ENCODE data around the gene PRPF8.
"Not testable (repeated sequence)": the region's sequence is repeated elsewhere in the genome, so short reads cannot be mapped to it uniquely, and the experiment has no call there.

GRCh38 chr17:1688405-1688804 lies 3.7 kb upstream of the PRPF8 start:
- TF ChIP-seq CTCF, EP300, POLR2AphosphoS5, POLR2A (IDR thresholded peaks at IDR 0.05): not testable (repeated sequence)
